Prostate gland (tissue), 2 donors: ENCODE measurements around the gene PRDX5.

Experiments
- CTCF ChIP-seq, 4 experiments: fragments of 200-600 bp in 2 of 4; fragments of 450-650 bp in 2 of 4; sonication (generic) in 2 of 4; IDR thresholded peaks; 1 replicate in 3 of 4; 2 replicates in 1 of 4; pipeline ENCODE4 v1.5.1; 2016 to 2019; ENCODE audit warnings: antibody characterized with exemption in 4 of 4, mild to moderate bottlenecking in 2 of 4, moderate library complexity in 2 of 4
- POLR2A ChIP-seq: fragments of 450-650 bp; IDR thresholded peaks from one replicate; pipeline ENCODE4 v1.6.1; 2016; ENCODE audit warnings: antibody characterized with exemption, mild to moderate bottlenecking

GRCh38 chr11:64314146-64314804 lies 3.6 kb upstream of the PRDX5 start:
- TF ChIP-seq POLR2A (no peak), CTCF (IDR thresholded peaks at IDR 0.05) (no peak)
